CD4-positive, alpha-beta T cell treated with Interleukin-2 at 100 ng/mL for 4 hours (primary cell): ENCODE data around the gene SRL.
"Not testable (repeated sequence)": the region's sequence is repeated elsewhere in the genome, so short reads cannot be mapped to it uniquely, and the experiment has no call there.

Source experiments
- DNase-seq: peaks from one replicate; pipeline ENCODE4 v3.0.0-alpha.2; 2020; ENCODE audit warnings: low spot score

The SRL gene

DNA sequence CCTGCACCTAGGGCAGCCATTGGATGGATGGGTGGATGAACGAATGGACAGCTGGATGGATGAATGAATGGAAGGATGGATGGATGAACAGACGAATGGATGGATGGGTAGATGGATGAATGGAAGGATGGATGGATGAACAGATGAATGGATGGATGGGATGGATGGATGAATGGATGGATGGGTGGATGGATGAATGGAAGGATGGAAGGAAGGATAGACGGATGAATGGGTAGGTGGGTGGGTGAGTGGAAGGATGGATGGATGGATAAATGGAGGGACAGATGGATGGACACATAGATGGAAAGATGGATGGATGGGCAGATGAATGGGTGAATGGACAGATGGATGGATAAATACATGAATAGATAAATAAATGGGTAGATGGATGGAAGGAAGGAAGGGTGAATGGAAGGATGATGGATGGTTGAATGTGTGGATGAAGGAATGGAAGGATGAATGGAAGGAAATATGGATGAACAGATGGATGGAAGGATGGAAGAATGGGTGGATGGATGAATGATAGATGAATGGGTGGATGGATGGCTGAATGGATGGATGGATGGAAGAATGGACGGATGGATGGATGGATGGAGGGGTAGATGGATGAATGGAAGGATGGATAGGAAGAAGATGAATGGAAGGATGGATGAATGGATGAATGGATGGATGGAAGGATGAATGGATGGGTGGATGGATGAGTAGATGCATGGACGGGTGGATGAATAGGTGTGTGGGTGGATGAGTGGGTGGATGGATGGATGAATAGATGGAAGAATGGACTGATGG, 15.4 kb downstream of the SRL start:
- DNase-seq = no peak

GRCh38 chr16:4225075-4225474, 16.8 kb downstream of the SRL start:
- no peak for DNase-seq

GRCh38 chr16:4220358-4220757, 21.5 kb downstream of the SRL start:
- no peak for DNase-seq

GRCh38 chr16:4218202-4218601, 23.7 kb downstream of the SRL start:
- DNase-seq = no peak

DNA sequence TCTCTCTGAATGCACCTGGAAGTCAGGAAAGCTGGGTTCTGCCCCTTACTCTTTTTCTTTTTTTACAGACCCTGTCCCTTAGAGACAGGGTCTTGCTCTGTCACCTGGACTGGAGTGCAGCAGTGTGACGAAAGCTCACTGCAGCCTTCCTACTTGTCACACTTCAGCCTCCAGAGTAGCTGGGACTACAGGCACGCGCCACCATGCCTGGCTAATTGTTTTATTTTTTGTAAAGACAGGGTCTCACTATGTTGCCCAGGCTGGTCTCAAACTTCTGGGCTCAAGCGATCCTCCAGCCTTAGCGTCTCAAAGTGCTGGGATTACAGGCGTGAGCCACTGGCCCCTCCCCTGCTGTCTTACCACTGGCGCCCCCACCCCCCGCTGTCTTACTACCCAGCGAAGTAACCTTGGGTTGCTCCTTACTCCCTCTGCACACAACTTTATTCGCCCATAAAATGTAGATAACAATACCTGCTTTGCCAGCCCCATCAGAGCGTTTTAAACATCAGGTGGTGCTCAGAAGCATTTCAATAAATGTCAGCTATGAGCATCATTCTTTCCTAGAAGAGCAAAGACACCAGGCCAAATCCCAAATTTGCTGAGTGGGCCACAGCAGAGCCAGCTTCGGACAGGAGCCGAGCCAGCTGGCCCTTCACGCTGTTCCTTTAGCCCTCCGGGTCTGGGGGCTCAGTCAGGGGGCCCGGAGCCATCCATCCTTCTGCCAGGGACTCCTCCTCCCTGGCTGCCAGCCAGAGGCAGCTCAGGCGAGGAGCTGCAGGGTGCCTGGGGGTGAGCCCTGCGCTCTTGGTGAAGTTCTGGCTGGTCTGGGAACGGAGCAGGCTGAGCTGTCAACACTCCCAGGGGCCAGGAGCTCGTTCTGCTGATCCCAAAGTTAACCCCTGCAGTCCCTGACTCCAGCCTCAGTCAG, 24.4 kb downstream of the SRL start:
- no peak for DNase-seq

GRCh38 chr16:4216596-4216995, 25.3 kb downstream of the SRL start:
- DNase-seq = no peak

GRCh38 chr16:4215106-4215505, 26.8 kb downstream of the SRL start:
- DNase-seq = no peak

- DNase-seq = no peak
These were observed 27.7 kb downstream of the SRL start for GRCh38 chr16:4214215-4214621.

GRCh38 chr16:4213737-4214136, 28.1 kb downstream of the SRL start:
- DNase-seq = no peak

DNA sequence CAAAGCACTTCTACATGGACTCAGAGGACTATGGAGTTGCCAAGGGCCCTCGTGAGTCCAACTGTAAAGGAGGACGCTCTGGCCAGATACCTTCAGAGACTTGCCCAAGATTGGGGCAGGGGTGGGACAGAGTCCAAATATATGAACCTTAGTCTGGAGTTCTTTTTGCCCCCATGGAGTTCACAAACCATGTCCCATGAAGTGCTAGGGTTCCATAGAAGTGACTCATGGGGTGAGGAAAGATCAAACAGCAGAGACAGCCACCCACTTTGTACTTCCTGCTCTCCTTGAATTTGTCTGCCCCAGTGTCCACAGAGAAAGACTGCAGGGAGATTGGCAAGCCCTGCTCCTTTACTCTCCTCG, 29.0 kb downstream of the SRL start:
- no peak for DNase-seq

- no peak for DNase-seq
These were observed 29.5 kb downstream of the SRL start for GRCh38 chr16:4212211-4212933.

- DNase-seq = not testable (repeated sequence)
These were observed 30.3 kb downstream of the SRL start for GRCh38 chr16:4211445-4212210.

GRCh38 chr16:4209666-4210065, 32.2 kb downstream of the SRL start:
- DNase-seq = no peak

GRCh38 chr16:4208341-4208751, 33.5 kb downstream of the SRL start:
- DNase-seq = no peak

DNA sequence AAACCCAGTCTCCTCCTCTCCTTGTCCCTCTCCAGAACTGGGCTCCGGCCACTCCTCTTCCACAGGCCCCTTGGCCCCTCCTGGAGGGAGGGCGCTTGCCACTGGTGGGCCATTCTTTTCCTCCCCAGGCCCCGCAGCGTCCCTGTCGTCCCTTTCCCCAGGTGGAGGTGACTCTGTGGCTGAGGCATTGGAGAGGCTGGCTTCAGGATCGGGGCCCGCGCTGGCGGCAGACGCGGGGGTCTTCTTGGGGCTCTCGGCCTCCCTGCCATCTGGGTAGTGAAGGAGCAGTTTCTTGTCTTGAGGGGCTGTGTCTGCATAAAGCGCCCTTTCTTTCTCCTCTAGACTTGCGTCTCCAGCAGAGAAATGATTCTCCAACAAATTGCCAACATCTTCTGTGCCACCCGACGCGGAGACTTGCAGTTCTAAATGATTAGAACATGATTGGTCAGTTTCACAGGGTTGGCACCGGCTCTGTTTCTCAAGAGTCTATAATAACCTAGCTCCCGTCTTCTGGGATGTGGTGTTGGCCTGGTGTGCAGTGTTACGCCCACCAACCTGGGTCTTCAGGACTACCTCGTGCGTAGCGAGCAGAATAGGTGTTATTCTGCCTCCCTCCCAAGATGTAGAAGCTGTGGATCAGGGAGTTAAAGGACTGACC, 34.1 kb downstream of the SRL start:
- DNase-seq = no peak

GRCh38 chr16:4207229-4207628, 34.7 kb downstream of the SRL start:
- no peak for DNase-seq

GRCh38 chr16:4206680-4207079, 35.2 kb downstream of the SRL start:
- no peak for DNase-seq

DNA sequence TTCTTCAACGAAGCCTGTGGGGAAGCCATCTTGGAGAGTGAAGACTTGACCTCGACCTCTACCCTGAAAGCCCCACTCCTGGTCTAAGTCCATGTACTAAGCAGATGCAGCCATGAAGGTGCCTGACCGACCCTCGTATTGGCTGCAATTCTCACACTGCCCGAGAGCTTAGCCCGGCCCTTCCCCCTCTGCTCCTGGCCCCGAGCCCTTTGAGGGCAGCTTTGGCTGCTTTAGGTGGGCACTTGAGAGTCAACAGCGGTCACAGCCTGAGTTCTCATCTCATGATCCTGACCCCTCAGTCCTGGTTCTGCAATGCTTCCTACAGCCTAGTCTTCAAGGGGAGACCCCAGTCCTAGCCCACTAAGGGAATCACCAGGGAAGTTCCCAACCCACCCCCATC, 35.9 kb downstream of the SRL start:
- no peak for DNase-seq

- no peak for DNase-seq
These were observed 37.4 kb downstream of the SRL start for GRCh38 chr16:4204521-4204920.

GRCh38 chr16:4203748-4204147, 38.1 kb downstream of the SRL start:
- no peak for DNase-seq

DNA sequence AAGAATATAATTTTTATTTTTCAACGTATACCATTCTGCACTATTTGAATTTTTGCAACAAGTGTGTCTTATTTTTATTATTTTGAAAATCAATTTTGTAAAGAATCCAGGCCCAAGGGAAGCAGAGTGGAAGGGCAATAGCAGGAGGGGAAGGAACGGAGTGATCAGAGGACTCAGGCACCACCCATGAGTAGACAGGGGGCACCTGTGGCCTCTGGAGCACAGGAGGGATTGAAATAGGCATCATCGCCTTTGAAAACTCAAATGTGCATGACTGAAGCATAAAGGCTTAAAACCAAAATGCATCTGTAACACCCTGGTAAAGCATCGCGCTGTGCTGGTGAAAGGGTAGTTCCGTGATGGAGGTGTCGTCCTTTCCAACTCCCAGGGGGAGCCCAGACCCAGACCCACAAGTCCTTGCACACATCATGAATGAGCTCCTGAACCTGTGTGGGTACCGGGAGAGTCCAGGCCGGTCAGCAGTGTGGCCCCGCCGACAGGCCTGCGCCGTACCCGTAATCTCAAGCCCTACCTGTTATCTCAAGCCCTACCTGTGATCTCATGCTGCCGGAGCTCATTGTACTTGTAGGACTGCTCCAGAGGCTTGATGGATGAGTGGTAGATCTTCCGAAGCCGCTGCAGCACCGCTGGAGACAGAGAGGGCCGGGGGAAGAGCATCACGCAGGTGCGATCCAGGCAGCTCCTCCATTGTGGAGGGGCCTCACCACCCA, 39.1 kb downstream of the SRL start:
- no peak for DNase-seq
